H1 (cell line): ENCODE measurements around the gene ARHGDIG. TPM values are rescaled to one million over a fixed set of nuclear protein-coding genes. Genes with fewer than 3 reads are reported as not detected.
A peak's percentile ranks its signal among the peaks of the same experiment; 100 is the strongest.

Source experiments
- CTCF ChIA-PET: fragments of 300-600 bp; sonication (Branson Sonifier 250); formaldehyde crosslinking; loops from one replicate; lab custom pipeline; 2021; ENCODE audit not compliant: partially characterized antibody; lab: Charles Lee
- POLR2A ChIA-PET: fragments of 300-600 bp; sonication (Branson Sonifier 250); formaldehyde crosslinking; loops from one replicate; lab custom pipeline; 2021; ENCODE audit warnings: inconsistent platforms; ENCODE audit not compliant: partially characterized antibody; lab: Charles Lee
- DNase-seq, 2 experiments: peaks; one replicate each; pipeline versions ENCODE4 v3.0.0 to v3.0.0-alpha.2; 2010 to 2022; ENCODE audit warnings: low spot score in 2 of 2, low read depth in 1 of 2, mixed read lengths in 1 of 2
- FAIRE-seq: peaks from 2 replicates; lab custom pipeline; 2011; peaks lifted over from hg19 to GRCh38; lab: Jason Lieb, UNC
- H2AFZ ChIP-seq: 2 replicates; pipeline ENCODE4 v1.8.1; 2012; ENCODE audit warnings: low read length, inconsistent platforms
- H2AK5ac ChIP-seq: 2 replicates; pipeline ENCODE4 v1.6.1; 2013; ENCODE audit warnings: low read depth, low read length
- H2BK120ac ChIP-seq: replicated peaks from 2 replicates; pipeline ENCODE3; 2013; ENCODE audit warnings: low read depth, low read length, inconsistent platforms
- H2BK12ac ChIP-seq: 2 replicates; pipeline ENCODE4 v1.6.1; 2013; ENCODE audit warnings: low read depth, low read length
- H2BK15ac ChIP-seq: 2 replicates; pipeline ENCODE4 v1.6.1; 2013; ENCODE audit warnings: low read length
- H2BK20ac ChIP-seq: 2 replicates; pipeline ENCODE4 v1.6.1; 2013; ENCODE audit warnings: low read length
- H2BK5ac ChIP-seq: 2 replicates; pipeline ENCODE4 v1.6.1; 2013; ENCODE audit warnings: low read depth, low read length
- H3K14ac ChIP-seq: 2 replicates; pipeline ENCODE4 v1.6.1; 2013; ENCODE audit warnings: inconsistent platforms; ENCODE audit not compliant: insufficient read length
- H3K18ac ChIP-seq: 2 replicates; pipeline ENCODE4 v1.6.1; 2013; ENCODE audit warnings: low read length; ENCODE audit errors: extremely low read depth
- H3K23ac ChIP-seq: 2 replicates; pipeline ENCODE4 v1.6.1; 2013; ENCODE audit warnings: inconsistent platforms; ENCODE audit not compliant: insufficient read length
- H3K23me2 ChIP-seq: 2 replicates; pipeline ENCODE4 v1.6.1; 2013; ENCODE audit warnings: low read depth, low read length
- H3K27ac ChIP-seq: 2 replicates; pipeline ENCODE4 v1.6.1; 2011; ENCODE audit warnings: low read depth, low read length, inconsistent platforms
- H3K27me3 ChIP-seq, 4 experiments: replicated peaks in 1 of 4; 1 replicate in 1 of 4; 2 replicates in 3 of 4; pipeline versions ENCODE4 v1.6.1 to v1.8.1; 2011 to 2013; ENCODE audit warnings: low read length in 3 of 4, mild to moderate bottlenecking in 3 of 4, inconsistent platforms in 2 of 4, mixed read lengths in 2 of 4, moderate library complexity in 1 of 4; ENCODE audit not compliant: control insufficient read depth in 3 of 4, insufficient read depth in 3 of 4; ENCODE audit errors: extremely low read depth in 1 of 4
- H3K36me3 ChIP-seq, 4 experiments: 2 replicates each; pipeline versions ENCODE4 v1.6.1 to v1.8.1; 2011 to 2013; ENCODE audit warnings: mild to moderate bottlenecking in 4 of 4, low read length in 3 of 4, moderate library complexity in 2 of 4, control low read depth in 1 of 4, inconsistent platforms in 1 of 4; ENCODE audit not compliant: insufficient read depth in 4 of 4, control insufficient read depth in 2 of 4
- H3K4ac ChIP-seq: replicated peaks from 2 replicates; pipeline ENCODE3; 2013; ENCODE audit warnings: low read length, low read depth, mixed read lengths, inconsistent platforms; ENCODE audit not compliant: insufficient read length
- H3K4me1 ChIP-seq, 4 experiments: replicated peaks in 1 of 4; 1 replicate in 1 of 4; 2 replicates in 3 of 4; pipeline versions ENCODE4 v1.6.1 to v1.8.1; 2011 to 2013; ENCODE audit warnings: low read length in 3 of 4, inconsistent platforms in 2 of 4, mixed read lengths in 1 of 4; ENCODE audit not compliant: insufficient read depth in 4 of 4, control insufficient read depth in 3 of 4
- H3K4me2 ChIP-seq, 2 experiments: 2 replicates each; pipeline versions ENCODE4 v1.6.1 to v1.8.1; 2011 to 2013; ENCODE audit warnings: low read depth in 2 of 2, low read length in 2 of 2, control low read depth in 1 of 2, inconsistent platforms in 1 of 2, mild to moderate bottlenecking in 1 of 2; ENCODE audit not compliant: insufficient read depth in 1 of 2
- H3K4me3 ChIP-seq, 4 experiments: fragments of 200-600, 300-600 bp in 1 of 4; sonication (generic), shearing (Covaris generic), sonication (Bioruptor Twin) in 1 of 4; 2 replicates each; pipeline versions ENCODE4 v1.5.1 to v1.8.1; 2011 to 2016; ENCODE audit warnings: low read length in 4 of 4, low read depth in 3 of 4, control low read depth in 2 of 4, inconsistent platforms in 2 of 4, mild to moderate bottlenecking in 2 of 4, mixed read lengths in 1 of 4, moderate library complexity in 1 of 4; ENCODE audit not compliant: insufficient read depth in 2 of 4; ENCODE audit errors: extremely low read depth in 1 of 4
- H3K56ac ChIP-seq: replicated peaks from 2 replicates; pipeline ENCODE3; 2013; ENCODE audit warnings: low read depth, mild to moderate bottlenecking, mixed read lengths, low read length, inconsistent platforms; ENCODE audit not compliant: insufficient read length
- H3K79me1 ChIP-seq: 2 replicates; pipeline ENCODE4 v1.6.1; 2013; ENCODE audit warnings: low read depth, low read length, control low read depth
- H3K79me2 ChIP-seq, 2 experiments: 2 replicates each; pipeline versions ENCODE4 v1.6.1 to v1.8.1; 2012 to 2013; ENCODE audit warnings: low read length in 2 of 2, mild to moderate bottlenecking in 2 of 2, inconsistent platforms in 1 of 2; ENCODE audit not compliant: insufficient read depth in 2 of 2, control insufficient read depth in 1 of 2
- H3K9ac ChIP-seq, 4 experiments: replicated peaks in 1 of 4; 1 replicate in 1 of 4; 2 replicates in 3 of 4; pipeline versions ENCODE4 v1.6.1 to v1.8.1; 2011 to 2013; ENCODE audit warnings: low read depth in 3 of 4, low read length in 3 of 4, control low read depth in 2 of 4, mild to moderate bottlenecking in 2 of 4, moderate library complexity in 2 of 4, inconsistent platforms in 1 of 4; ENCODE audit errors: extremely low read depth in 1 of 4
- H3K9me3 ChIP-seq, 2 experiments: 2 replicates each; pipeline versions ENCODE4 v1.6.1 to v1.8.1; 2012 to 2013; ENCODE audit warnings: mild to moderate bottlenecking in 2 of 2, moderate library complexity in 2 of 2, control low read depth in 1 of 2, inconsistent platforms in 1 of 2, low read depth in 1 of 2, low read length in 1 of 2, mixed read lengths in 1 of 2; ENCODE audit not compliant: insufficient read depth in 2 of 2
- H4K20me1 ChIP-seq, 2 experiments: replicated peaks in 1 of 2; 2 replicates each; pipeline versions ENCODE3 to v1.8.1; 2011 to 2013; ENCODE audit warnings: inconsistent platforms in 2 of 2, low read length in 2 of 2, mild to moderate bottlenecking in 1 of 2; ENCODE audit not compliant: insufficient read depth in 2 of 2, control insufficient read depth in 1 of 2
- H4K5ac ChIP-seq: 2 replicates; pipeline ENCODE4 v1.6.1; 2013; ENCODE audit warnings: low read length, low read depth, mixed read lengths, inconsistent platforms; ENCODE audit not compliant: insufficient read length
- H4K8ac ChIP-seq: 2 replicates; pipeline ENCODE4 v1.8.0; 2013; ENCODE audit warnings: mild to moderate bottlenecking, moderate library complexity, low read length, inconsistent platforms; ENCODE audit not compliant: insufficient read depth; ENCODE audit errors: extremely low read depth
- H4K91ac ChIP-seq: replicated peaks from 2 replicates; pipeline ENCODE3; 2013; ENCODE audit warnings: low read length, mixed read lengths, inconsistent platforms; ENCODE audit not compliant: insufficient read length
- CBX8 ChIP-seq: fragments of 300-800, 300-1000 bp; sonication (generic); IDR thresholded peaks from 2 replicates; pipeline ENCODE4 v1.7.1; 2016; ENCODE audit warnings: low read depth, low read length, borderline replicate concordance
- CHD2 ChIP-seq: IDR thresholded peaks from 2 replicates; pipeline ENCODE4 v1.6.1; 2012; ENCODE audit warnings: low read length, improper control_type of control experiment
- CREB1 ChIP-seq: IDR thresholded peaks from 2 replicates; pipeline ENCODE4 v1.6.1; 2012; ENCODE audit warnings: inconsistent platforms
- CTBP2 ChIP-seq: IDR thresholded peaks from 2 replicates; pipeline ENCODE4 v1.7.0; 2011; ENCODE audit warnings: borderline replicate concordance, mild to moderate bottlenecking, moderate library complexity, mixed read lengths, low read length; ENCODE audit not compliant: insufficient read depth, insufficient read length
- EP300 ChIP-seq, 2 experiments: IDR thresholded peaks; 1 replicate in 1 of 2; 2 replicates in 1 of 2; pipeline ENCODE4 v1.6.1; 2011 to 2012; ENCODE audit warnings: low read depth in 2 of 2, low read length in 2 of 2, mild to moderate bottlenecking in 2 of 2, borderline replicate concordance in 1 of 2, inconsistent platforms in 1 of 2, moderate library complexity in 1 of 2
- GTF2F1 ChIP-seq: IDR thresholded peaks from 2 replicates; pipeline ENCODE4 v1.6.1; 2012; ENCODE audit warnings: low read depth, low read length, improper control_type of control experiment, borderline replicate concordance
- KDM4A ChIP-seq: IDR thresholded peaks from one replicate; pipeline ENCODE4 v1.7.1; 2012; ENCODE audit warnings: low read depth, mild to moderate bottlenecking, moderate library complexity, low read length, inconsistent platforms; ENCODE audit not compliant: severe bottlenecking
- MAFK ChIP-seq: IDR thresholded peaks from 2 replicates; pipeline ENCODE4 v1.6.1; 2012; ENCODE audit warnings: low read depth, mild to moderate bottlenecking, improper control_type of control experiment, low read length
- RNF2 ChIP-seq: fragments of 200-900, 300-1000 bp; sonication (generic); IDR thresholded peaks from 2 replicates; pipeline ENCODE4 v1.7.1; 2016; ENCODE audit warnings: borderline replicate concordance, low read depth, mild to moderate bottlenecking, antibody characterized with exemption, low read length; ENCODE audit not compliant: poor library complexity, severe bottlenecking; ENCODE audit errors: missing control alignments
- TAF7 ChIP-seq: optimal IDR thresholded peaks from 2 replicates; pipeline ENCODE3; 2011; ENCODE audit warnings: low read depth, mild to moderate bottlenecking, inconsistent platforms, low read length, moderate library complexity, borderline replicate concordance
- TCF12 ChIP-seq: IDR thresholded peaks from 2 replicates; pipeline ENCODE4 v1.6.1; 2011; ENCODE audit warnings: low read depth, mild to moderate bottlenecking, low read length
- WGBS, 2 experiments: shearing (Covaris generic) in 1 of 2; methylation state at CpG; one replicate each; pipeline versions ENCODE4 v1.1.6 to v1.1.7; 2013 to 2015; ENCODE audit warnings: low lambda C conversion rate in 2 of 2, mixed read lengths in 2 of 2, inconsistent platforms in 1 of 2, low coverage in 1 of 2, missing lambda C conversion rate in 1 of 2; ENCODE audit not compliant: insufficient replicate concordance in 2 of 2, insufficient coverage in 1 of 2, insufficient read length in 1 of 2; ENCODE audit errors: extremely low coverage in 1 of 2, missing lambda C conversion rate in 1 of 2; 5-methylcytosine and 5-hydroxymethylcytosine counted together
- polyA plus RNA-seq, 7 experiments: library from polyadenylated mRNA; depleted of rRNA in 3 of 7; stranded (reverse) in 5 of 7; unstranded in 2 of 7; fragments of >200 nt in 5 of 7; fragments of 200-250 nt in 2 of 7; gene quantifications; 1 replicate in 5 of 7; 2 replicates in 1 of 7; 4 replicates in 1 of 7; pipeline versions ENCODE4 v1.2.1 to v1.2.3, GENCODE V29; 2011 to 2013; ENCODE audit warnings: missing spikeins in 2 of 7, mixed read lengths in 2 of 7
- total RNA-seq: library from RNA; stranded (reverse); fragmentation: NEBNext Ultra II Directional; extraction: Animal tissue kit (Norgen Biotek cat#: 25700); gene quantifications from 2 replicates; pipeline ENCODE4 v1.2.1, GENCODE V29; 2021

Gene ARHGDIG
- total and polyA plus RNA-seq, 2 of the 8 experiments (the other 6 are each of a cell fraction or from before 2014, with no cell fraction given) = 1.2 to 2.9 TPM

- Histone ChIP-seq H4K20me1 (peaks cover 0 to 2% of the 10 kb centered on the region in 2 experiments), H3K23me2 (no peaks in the 10 kb centered on the region), H2AK5ac (no peak overlapping the region), H2BK12ac (no peak overlapping the region), H3K27me3 (no peaks in the 10 kb centered on the region), H2BK5ac (no peak overlapping the region), H3K23ac (no peak overlapping the region), H3K18ac (no peak overlapping the region), H4K5ac (no peak overlapping the region), H2BK20ac (no peak overlapping the region), H4K8ac (peak overlapping the region; percentile 35; the same call in 1 of the 2 replicates), H3K4me3 (no peak overlapping the region), H3K79me2 (no peaks in the 10 kb centered on the region), H4K91ac (no peak overlapping the region), H3K4me1 (no peaks in the 10 kb centered on the region), H3K36me3 (peaks cover 0 to 18% (median 2%) of the 10 kb centered on the region in 4 experiments; a peak in 4 of 8 replicates), H3K27ac (no peak overlapping the region), H3K9ac (no peak overlapping the region), H3K9me3 (no peaks in the 10 kb centered on the region), H3K14ac (no peak overlapping the region), H2BK120ac (no peak overlapping the region), H2BK15ac (no peak overlapping the region), H3K56ac (no peak overlapping the region), H3K4me2 (no peak overlapping the region), H2AFZ (no peak overlapping the region), H3K79me1 (no peaks in the 10 kb centered on the region), H3K4ac (no peak overlapping the region)
- DNase-seq = no peak
- FAIRE-seq = no peak
- 93% methylated on average over 23 of the region's 37 CpGs; no CpG with 5 or more reads in 1 of the 2 experiments for WGBS, 2 experiments
- POLR2A ChIA-PET = interaction anchor here (1.2 kb wide), 1 partner anchor 33 kb away, joined by 3 read pairs; no protein-coding TSS in a partner anchor
- CTCF ChIA-PET = interaction anchor here (0.6 to 1.0 kb wide), 2 partner anchors 10 to 231 kb away, joined by 3 read pairs; no protein-coding TSS in a partner anchor
- TF ChIP-seq EP300 (IDR thresholded peaks at IDR 0.05; ENCODE audit: borderline replicate concordance in 1 of 2, low read depth in 2 of 2, low read length in 2 of 2) (no peak), CBX8 (no peak), MAFK (no peak), KDM4A (no peak), RNF2 (no peak), GTF2F1 (no peak), TCF12 (no peak), CTBP2 (no peak), TAF7 (no peak), CREB1 (no peak), CHD2 (no peak)
Observed at GRCh38 chr16:296806-297510, 16.6 kb downstream of the ARHGDIG start.
